HG03025 (cell line): Measurements from ENCODE around the gene DUSP14.

ENCODE experiments used
- ATAC-seq: cut with Tn5 transposase; IDR thresholded peaks from one replicate; pipeline ENCODE4 v1.9.1; 2021; ENCODE audit warnings: mild to moderate bottlenecking, moderate library complexity; ENCODE audit not compliant: unreplicated experiment, low FRiP score

DUSP14 gene

GRCh38 chr17:37512442-37513068, 22.9 kb downstream of the DUSP14 start:
- ATAC-seq: no peak

GRCh38 chr17:37513711-37514110, 24.0 kb downstream of the DUSP14 start:
- ATAC-seq: no peak

- no peak for ATAC-seq
These were observed 26.5 kb downstream of the DUSP14 start for GRCh38 chr17:37516127-37516571.

- ATAC-seq: no peak
These were observed 28.2 kb downstream of the DUSP14 start for GRCh38 chr17:37517881-37518280.

DNA sequence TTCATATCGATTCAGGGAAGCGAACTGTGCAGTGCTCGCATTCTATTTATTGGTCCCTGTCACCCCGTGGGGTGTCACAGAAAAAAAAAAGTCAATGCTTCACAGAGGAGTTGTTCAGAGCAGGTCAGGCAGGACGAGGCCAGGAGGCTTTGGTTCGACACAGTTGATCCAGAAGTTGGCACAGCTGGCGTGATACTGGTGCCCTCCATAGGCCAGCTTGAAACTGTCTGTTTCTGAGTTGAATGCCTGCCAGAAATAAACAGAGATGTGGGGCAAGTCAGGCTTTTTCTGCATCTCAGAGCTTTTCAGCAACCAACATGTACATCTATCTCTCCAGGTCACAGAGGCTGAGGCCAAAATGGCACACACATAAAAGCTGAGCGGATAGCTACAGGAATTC, 29.1 kb downstream of the DUSP14 start:
- no peak for ATAC-seq

GRCh38 chr17:37519251-37519985, 29.7 kb downstream of the DUSP14 start:
- ATAC-seq: no peak

DNA sequence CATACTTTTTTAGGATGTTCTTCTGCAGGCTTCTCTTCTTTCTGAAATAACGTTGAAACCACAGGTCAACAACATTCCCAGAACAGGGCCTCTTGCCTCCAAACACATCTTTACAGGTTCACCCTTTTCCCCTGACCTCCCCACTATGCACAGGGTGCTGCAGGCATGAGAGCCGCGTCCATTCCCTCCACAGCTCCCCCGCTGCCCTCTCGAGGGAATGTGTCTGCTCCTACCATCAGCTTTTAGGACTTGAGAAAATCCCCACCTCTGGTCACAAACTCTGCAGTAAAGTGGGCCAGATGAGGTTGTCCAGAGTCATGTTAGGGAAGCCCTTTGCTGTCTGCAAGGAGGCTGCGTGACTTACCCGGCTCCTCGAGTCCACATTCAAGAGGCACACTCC, 30.5 kb downstream of the DUSP14 start:
- ATAC-seq: no peak

GRCh38 chr17:37521821-37522220, 32.1 kb downstream of the DUSP14 start:
- no peak for ATAC-seq

GRCh38 chr17:37523715-37524219, 34.1 kb downstream of the DUSP14 start:
- no peak for ATAC-seq

DNA sequence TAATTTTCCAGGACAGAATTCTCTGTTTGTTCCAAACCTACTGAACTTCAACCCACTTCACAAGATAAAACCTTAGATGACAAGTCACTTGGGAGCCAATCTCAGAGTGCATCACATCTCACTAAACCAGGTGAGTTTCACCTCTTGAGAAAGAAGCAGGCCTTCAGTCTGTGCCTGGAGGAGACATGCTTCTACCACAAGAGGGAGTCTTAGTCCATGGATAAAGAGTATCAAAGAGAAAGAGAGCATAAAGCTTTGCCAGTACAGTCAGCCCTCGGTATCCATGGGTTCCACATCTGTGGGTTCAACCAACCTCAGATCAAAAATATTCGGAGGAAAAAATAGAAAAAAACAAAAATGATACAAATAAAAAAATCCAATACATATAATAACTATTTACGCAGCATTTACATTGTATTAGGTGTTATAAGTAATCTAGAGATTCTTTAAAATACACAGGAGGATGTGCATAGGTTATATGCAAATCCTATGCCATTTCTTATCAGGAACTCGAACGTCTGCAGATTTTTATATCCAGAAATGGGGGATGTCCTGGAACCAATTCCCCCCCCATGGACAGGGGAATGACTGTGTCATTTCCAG, 37.7 kb downstream of the DUSP14 start:
- ATAC-seq: no peak

DNA sequence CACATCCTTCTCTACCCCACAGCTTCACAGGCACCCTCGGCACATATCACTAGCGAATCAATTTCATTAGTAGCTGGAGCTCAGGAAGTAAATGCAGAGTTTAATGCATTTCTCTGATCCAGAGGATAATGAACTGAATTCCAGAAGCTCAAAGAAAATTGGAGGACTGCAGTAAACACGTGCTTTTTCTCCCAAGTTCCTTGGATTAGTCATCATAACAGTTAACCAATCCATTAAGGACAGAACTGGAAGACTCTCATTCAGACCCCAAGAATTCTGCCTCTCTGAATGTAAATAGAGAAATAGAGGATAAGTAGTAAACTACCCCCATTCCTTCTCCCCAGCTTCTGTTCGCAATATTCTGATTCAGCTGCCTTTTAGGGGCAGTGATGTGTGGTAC, 40.7 kb downstream of the DUSP14 start:
- no peak for ATAC-seq

DNA sequence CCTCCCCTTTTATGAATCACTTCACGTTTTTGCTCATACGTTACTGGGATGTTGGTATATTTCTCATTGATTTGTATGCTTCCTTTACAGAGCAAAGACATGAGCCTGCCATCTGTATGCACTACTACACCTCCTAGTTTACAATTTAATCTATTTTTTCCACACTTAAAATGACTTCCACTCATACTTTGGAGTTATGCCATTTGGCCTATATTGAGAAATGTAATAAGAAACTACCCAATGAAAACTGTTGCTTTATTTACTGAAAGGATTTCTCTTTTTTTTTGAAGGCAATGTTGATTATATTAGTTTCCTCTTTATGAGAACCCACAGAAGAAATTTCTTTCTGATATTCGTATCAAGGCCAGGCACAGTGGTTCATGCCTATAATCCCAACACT, 43.1 kb downstream of the DUSP14 start:
- ATAC-seq: no peak

DNA sequence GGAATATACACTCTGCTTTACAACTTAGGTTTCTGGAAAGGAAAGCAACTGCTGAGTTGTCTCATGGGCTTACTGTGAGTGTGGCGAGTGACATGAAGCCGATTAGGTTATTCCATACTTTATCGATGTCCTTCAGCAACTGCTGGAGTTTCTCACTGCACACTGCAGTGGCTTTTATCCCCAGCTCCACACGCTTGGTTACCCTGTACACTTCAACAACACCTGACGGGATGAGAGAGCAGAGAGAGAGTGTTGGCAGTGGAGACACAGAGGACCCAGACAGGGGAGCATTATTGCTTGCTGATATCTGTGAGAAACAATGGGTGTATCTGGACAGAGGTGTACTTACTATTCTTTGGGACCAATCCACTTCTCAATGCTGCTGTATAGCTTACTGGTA, 46.2 kb downstream of the DUSP14 start:
- no peak for ATAC-seq

- no peak for ATAC-seq
These were observed 49.4 kb downstream of the DUSP14 start for GRCh38 chr17:37538981-37539659.

DNA sequence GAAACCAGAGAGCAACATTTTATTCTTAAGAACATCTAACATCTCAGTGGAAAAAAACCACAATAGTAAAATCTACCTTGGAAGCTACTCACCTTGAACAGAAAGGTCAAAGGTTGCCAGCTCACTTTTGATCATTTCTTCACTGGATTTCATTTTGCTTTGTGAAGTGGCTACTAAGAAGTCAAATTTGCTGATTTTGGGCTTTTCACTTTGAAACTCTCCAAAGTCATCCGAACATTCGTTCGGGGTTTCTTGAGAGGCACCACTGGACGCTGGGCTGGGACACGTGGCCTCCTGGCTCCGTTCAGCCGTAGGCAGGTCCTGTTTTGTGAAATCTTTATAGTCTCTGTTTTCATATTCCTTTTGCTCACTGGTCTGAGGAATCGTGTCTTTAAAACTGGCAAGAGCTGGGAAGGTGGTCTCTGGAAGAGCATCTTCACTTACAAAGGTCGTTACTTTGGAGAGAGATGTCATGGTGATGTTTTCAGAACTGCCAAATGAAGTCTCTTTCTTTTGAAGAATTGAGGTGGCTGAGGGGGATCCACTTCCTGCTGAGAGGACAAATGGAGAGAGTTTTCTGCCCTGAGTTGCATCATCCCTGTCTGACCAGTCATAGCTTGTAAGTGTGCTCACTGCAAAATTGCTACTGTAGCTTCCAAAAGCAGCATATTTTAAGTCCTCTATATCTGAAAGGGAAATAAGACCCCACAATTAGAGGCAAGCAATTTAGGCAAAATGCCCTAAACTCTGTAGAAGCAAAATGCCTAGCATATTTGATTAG, 52.4 kb downstream of the DUSP14 start:
- no peak for ATAC-seq

- ATAC-seq: no peak
These were observed 54.0 kb downstream of the DUSP14 start for GRCh38 chr17:37543637-37544052.

DNA sequence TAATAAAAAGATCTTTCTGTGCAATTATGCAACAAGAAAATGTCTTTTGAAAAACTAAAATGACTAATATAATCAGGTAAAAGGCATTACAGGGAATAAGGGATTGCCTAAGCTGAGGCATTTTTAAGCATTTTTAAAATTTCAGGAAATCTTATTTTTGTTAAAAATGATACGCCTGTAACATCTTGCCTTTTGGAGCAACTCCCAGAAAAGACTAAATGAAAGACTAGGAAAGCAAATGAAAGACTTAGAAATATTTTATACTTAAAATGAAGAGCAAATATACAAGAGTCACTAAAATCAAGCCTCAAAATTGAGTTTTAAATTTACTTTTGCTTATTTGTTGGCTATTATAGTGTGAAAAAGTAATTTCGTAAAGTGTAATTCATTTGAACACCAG, 55.8 kb downstream of the DUSP14 start:
- no peak for ATAC-seq

DNA sequence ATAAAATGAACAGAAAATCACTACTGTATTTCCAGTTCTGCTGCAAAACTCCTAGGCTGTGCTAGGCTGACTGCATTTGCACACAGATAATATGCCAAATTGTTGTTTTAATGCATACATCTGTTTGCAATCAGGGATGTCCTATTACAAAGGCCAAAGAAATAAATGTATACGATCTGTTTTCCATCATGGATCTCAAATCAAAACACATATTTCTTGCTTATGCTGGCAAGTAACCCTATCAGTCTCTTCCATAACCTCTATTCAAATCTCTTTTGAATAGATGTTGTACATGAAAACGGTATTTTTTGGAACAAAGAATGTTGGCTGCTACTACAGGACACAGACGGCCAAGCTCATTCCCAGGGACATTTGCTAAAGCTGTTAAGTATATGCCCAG, 56.6 kb downstream of the DUSP14 start:
- ATAC-seq: no peak

GRCh38 chr17:37547986-37548385, 58.3 kb downstream of the DUSP14 start:
- ATAC-seq: no peak

GRCh38 chr17:37551788-37552187, 62.1 kb downstream of the DUSP14 start:
- ATAC-seq: no peak
